ENCODE data around the gene RHBG.
"Not testable (repeated sequence)": the region's sequence is repeated elsewhere in the genome, so short reads cannot be mapped to it uniquely, and the experiment has no call there.

RHBG gene

GRCh38 chr1:156368889-156369684, at the start of gene RHBG:
TSS of gene RHBG (plus strand) at chr1:156369211. CDS start at chr1:156369250, 39 bp downstream.
- no peak for DNase-seq (ENCODE audit: low spot score)

- no peak for DNase-seq (ENCODE audit: low spot score)
Observed at GRCh38 chr1:156319664-156320063, 49.3 kb upstream of the RHBG start.

GRCh38 chr1:156320560-156320959, 48.5 kb upstream of the RHBG start:
- no peak for DNase-seq (ENCODE audit: low spot score)

GRCh38 chr1:156323179-156323578, 45.8 kb upstream of the RHBG start:
- DNase-seq (ENCODE audit: low spot score) = not testable (repeated sequence)

- no peak for DNase-seq (ENCODE audit: low spot score)
Observed at GRCh38 chr1:156336242-156336641, 32.8 kb upstream of the RHBG start.

- DNase-seq (ENCODE audit: low spot score) = no peak
Observed at GRCh38 chr1:156337052-156337887, 31.7 kb upstream of the RHBG start.

GRCh38 chr1:156337888-156338179, 31.2 kb upstream of the RHBG start:
- no peak for DNase-seq (ENCODE audit: low spot score)

GRCh38 chr1:156338180-156338976, 30.6 kb upstream of the RHBG start, which contains the start of the genes CCT3 and TSACC:
TSS of gene CCT3 (minus strand) at chr1:156338292. CDS start at chr1:156338184, 108 bp downstream.
TSS of gene TSACC (plus strand) at chr1:156338526. CDS start at chr1:156339758, 1,232 bp downstream.
- peak; percentile 100 for DNase-seq (ENCODE audit: low spot score)

GRCh38 chr1:156342166-156342955, 26.6 kb upstream of the RHBG start:
- DNase-seq (ENCODE audit: low spot score) = no peak

GRCh38 chr1:156344409-156344808, 24.6 kb upstream of the RHBG start:
- DNase-seq (ENCODE audit: low spot score) = no peak

- not testable (repeated sequence) for DNase-seq (ENCODE audit: low spot score)
Observed at GRCh38 chr1:156346035-156346434, 23.0 kb upstream of the RHBG start.

GRCh38 chr1:156346636-156347035, 22.4 kb upstream of the RHBG start:
- DNase-seq (ENCODE audit: low spot score) = no peak

GRCh38 chr1:156347331-156347730, 21.7 kb upstream of the RHBG start:
- no peak for DNase-seq (ENCODE audit: low spot score)

GRCh38 chr1:156352481-156352880, 16.5 kb upstream of the RHBG start:
- not testable (repeated sequence) for DNase-seq (ENCODE audit: low spot score)

- DNase-seq (ENCODE audit: low spot score) = no peak
Observed at GRCh38 chr1:156356262-156356874, 12.6 kb upstream of the RHBG start.

- DNase-seq (ENCODE audit: low spot score) = peak; percentile 60
Observed at GRCh38 chr1:156356875-156357534, 12.0 kb upstream of the RHBG start.

- no peak for DNase-seq (ENCODE audit: low spot score)
Observed at GRCh38 chr1:156357977-156358376, 11.0 kb upstream of the RHBG start.

GRCh38 chr1:156358641-156359040, 10.4 kb upstream of the RHBG start:
- DNase-seq (ENCODE audit: low spot score) = no peak

GRCh38 chr1:156359249-156359648, 9.8 kb upstream of the RHBG start:
- no peak for DNase-seq (ENCODE audit: low spot score)

GRCh38 chr1:156359973-156360372, 9.0 kb upstream of the RHBG start:
- no peak for DNase-seq (ENCODE audit: low spot score)

Data from Ammon's horn (tissue), 1 donor.